ENCODE data around the gene KAT6B.
A peak's percentile ranks its signal among the peaks of the same experiment; 100 is the strongest.

The KAT6B gene

DNA sequence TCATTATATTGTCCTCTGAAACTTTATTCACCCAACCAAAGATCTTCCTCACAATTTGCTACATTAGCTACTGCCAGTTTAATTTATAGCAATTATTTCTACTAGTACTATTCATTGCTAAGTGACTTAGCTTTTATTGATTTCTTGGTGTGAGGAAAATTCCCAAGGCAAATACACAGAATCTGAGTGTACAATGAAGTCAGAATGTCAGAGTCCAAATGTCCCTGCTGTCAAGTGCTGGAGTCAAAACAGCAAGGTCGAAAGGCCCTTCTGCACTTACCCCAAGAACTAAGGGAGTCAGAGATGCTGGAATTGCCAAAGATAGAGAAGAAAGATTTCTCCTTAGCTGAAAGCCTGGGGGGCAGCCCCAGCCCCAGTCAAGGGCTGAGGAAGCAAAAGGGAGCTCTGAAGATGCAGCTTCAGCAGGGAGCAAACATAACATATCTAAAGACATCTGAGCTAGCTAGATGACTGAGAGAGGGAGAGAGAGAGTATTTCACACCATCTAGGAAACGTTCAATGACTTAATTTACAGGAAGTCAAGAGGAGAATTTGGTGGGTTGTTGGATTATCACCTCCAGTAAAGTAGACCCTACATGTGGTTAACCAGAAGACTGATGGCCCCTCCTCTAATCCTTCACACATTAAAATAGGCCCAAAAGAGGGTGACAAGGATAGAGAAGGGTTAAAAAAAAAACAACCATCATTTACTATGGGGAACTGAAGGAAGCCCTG, 248.5 kb downstream of the KAT6B start (continued):
- TF ChIP-seq ZNF660 (tag by site-specific recombination; IDR thresholded peaks at IDR 0.05), result no peak
- TF ChIP-seq ZNF521 (tag by site-specific recombination; IDR thresholded peaks at IDR 0.05), result no peak

DNA sequence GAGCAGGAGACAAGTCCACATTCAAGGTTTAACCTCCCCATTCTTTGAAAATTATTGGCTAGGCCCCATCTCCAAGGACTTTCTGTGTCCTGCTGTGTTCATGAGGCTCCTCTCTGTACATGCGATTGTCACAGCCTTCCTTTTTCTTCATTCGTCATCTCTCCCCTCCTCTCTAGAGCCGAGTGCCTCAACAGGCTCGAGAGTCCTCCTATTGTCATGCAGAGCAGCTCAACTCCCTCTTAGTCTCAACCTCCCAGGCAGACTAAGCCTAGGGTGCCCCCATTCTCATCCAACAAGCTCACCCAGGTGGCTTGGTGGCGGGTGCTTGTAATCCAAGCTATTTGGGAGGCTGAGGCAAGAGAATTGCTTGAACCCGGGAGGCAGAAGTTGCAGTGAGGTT, 249.9 kb downstream of the KAT6B start:
- H3K36me3 ChIP-seq (ENCODE audit: control insufficient read depth in 2 of 2, insufficient read depth in 1 of 2, low read length in 2 of 2), result no peaks in the 10 kb centered on the region
- ChIA-PET CTCF (interaction anchor here (1.0 kb wide), 1 partner anchor 159 kb away, joined by 3 read pairs; the partner anchor contains the start of gene COMTD1), POLR2A (no interaction called here)
- TF ChIP-seq ZNF202 (tag by site-specific recombination; IDR thresholded peaks at IDR 0.05; ENCODE audit: borderline replicate concordance) (no peak), ZNF596 (tag by site-specific recombination; IDR thresholded peaks at IDR 0.05) (no peak), SCRT1 (tag by site-specific recombination; IDR thresholded peaks at IDR 0.05; ENCODE audit: borderline replicate concordance) (no peak), ZEB2 (tag by site-specific recombination; IDR thresholded peaks at IDR 0.05) (no peak), ZNF248 (tag by site-specific recombination; IDR thresholded peaks at IDR 0.05) (no peak), ZNF791 (tag by site-specific recombination; IDR thresholded peaks at IDR 0.05) (no peak), ZNF416 (tag by site-specific recombination; IDR thresholded peaks at IDR 0.05) (no peak)
- H3K27ac ChIP-seq (ENCODE audit: extremely low read depth, low read depth, low read length), result no peak overlapping the region
- no peaks in the 10 kb centered on the region for H3K4me1 ChIP-seq (ENCODE audit: control insufficient read depth, insufficient read depth, low read length)
- H3K4me3 ChIP-seq (ENCODE audit: low read depth, low read length), result no peak overlapping the region
- no peaks in the 10 kb centered on the region for H3K9me3 ChIP-seq (ENCODE audit: control insufficient read depth, insufficient read depth, low read depth, low read length)

DNA sequence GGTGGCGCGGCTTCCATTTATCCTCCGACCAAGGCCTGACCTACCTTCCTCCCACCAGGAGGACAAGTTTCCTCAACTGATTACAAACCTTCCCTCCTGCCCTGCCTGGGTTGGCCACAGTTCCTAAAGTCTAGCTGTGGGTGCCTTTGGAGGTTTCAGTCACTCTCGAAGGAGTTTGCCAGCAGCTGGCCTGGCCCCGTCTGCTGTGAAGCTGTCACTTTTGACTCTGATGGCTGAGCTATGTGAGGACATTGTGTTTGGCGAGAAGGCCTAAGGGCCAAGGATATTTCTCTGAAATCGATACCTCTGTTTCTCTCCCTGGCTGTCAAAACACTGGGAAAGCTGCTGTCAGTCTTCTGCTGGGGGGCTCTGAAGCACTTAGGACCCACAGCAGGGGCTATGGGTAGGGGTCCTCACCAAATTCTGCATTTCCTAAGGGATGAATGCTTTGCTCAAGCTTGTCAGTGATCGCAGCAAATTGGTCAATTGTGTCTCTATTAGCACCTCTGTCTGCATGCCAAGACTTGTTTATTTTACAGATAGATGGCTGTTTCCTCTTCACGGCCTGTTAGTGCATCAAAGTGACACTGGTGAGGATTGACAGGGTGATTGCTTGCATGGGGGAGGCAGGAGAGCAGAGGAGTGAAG, 253.2 kb downstream of the KAT6B start:
- Histone ChIP-seq H3K4me3 (ENCODE audit: low read depth, low read length) (no peak overlapping the region), H3K27ac (ENCODE audit: extremely low read depth, low read depth, low read length) (no peak overlapping the region), H3K9me3 (ENCODE audit: control insufficient read depth, insufficient read depth, low read depth, low read length) (no peaks in the 10 kb centered on the region), H3K4me1 (ENCODE audit: control insufficient read depth, insufficient read depth, low read length) (no peaks in the 10 kb centered on the region), H3K36me3 (ENCODE audit: control insufficient read depth in 2 of 2, insufficient read depth in 1 of 2, low read length in 2 of 2) (no peaks in the 10 kb centered on the region)
- ChIA-PET CTCF (no interaction called here), POLR2A (no interaction called here)
- TF ChIP-seq TCF7L2 (IDR thresholded peaks at IDR 0.05; ENCODE audit: borderline replicate concordance, low read depth, low read length) (peak; percentile 55; the same call in 1 of the 2 replicates), ZSCAN23 (tag by site-specific recombination; IDR thresholded peaks at IDR 0.05) (no peak), ZNF221 (tag by site-specific recombination; IDR thresholded peaks at IDR 0.05; ENCODE audit: borderline replicate concordance) (no peak), KLF9 (tag by site-specific recombination; IDR thresholded peaks at IDR 0.05; ENCODE audit: low read depth) (no peak), ZNF571 (tag by site-specific recombination; IDR thresholded peaks at IDR 0.05) (no peak), IKZF3 (tag by site-specific recombination; IDR thresholded peaks at IDR 0.05) (no peak), ZBTB48 (tag by site-specific recombination; IDR thresholded peaks at IDR 0.05) (peak; percentile 46; the same call in 1 of the 2 replicates), ZBTB17 (tag by site-specific recombination; IDR thresholded peaks at IDR 0.05) (0 out of 2 replicates have a peak, but pooled peaks have one; percentile 8), ZNF114 (tag by site-specific recombination; IDR thresholded peaks at IDR 0.05) (no peak), FEZF1 (tag by site-specific recombination; IDR thresholded peaks at IDR 0.05) (peak; percentile 49; the same call in 1 of the 2 replicates), ZNF747 (tag by site-specific recombination; IDR thresholded peaks at IDR 0.05) (no peak), ZNF785 (tag by site-specific recombination; IDR thresholded peaks at IDR 0.05) (no peak), ZNF514 (tag by site-specific recombination; IDR thresholded peaks at IDR 0.05) (no peak), ZIC2 (tag by site-specific recombination; IDR thresholded peaks at IDR 0.05) (peak; percentile 23; the same call in 1 of the 2 replicates)

Data from HEK293 (cell line).